Esophagus squamous epithelium (tissue), 5 donors: ENCODE measurements around the gene ATP8A1. TPM values are rescaled to one million over a fixed set of nuclear protein-coding genes. Genes with fewer than 3 reads are reported as not detected.

ENCODE experiments used
- DNase-seq: peaks from one replicate; lab custom pipeline; 2025; lab: John Stamatoyannopoulos, UW
- H3K27ac ChIP-seq, 4 donors: fragments of 200-600 bp; sonication (generic); one replicate each; pipeline ENCODE4 v1.5.1; 2016 to 2019; ENCODE audit warnings: mild to moderate bottlenecking in 1 of 4
- H3K27me3 ChIP-seq, 4 donors: fragments of 200-600 bp; sonication (generic); 1 replicate in 3 of 4; 2 replicates in 1 of 4; pipeline versions ENCODE4 v1.5.1 to v1.6.0; 2017 to 2021; ENCODE audit warnings: antibody characterized with exemption in 1 of 4
- H3K36me3 ChIP-seq, 3 donors: fragments of 200-600 bp; sonication (generic); one replicate each; pipeline ENCODE4 v1.5.1; 2016 to 2019
- H3K4me1 ChIP-seq, 3 donors: fragments of 200-600 bp; sonication (generic); one replicate each; pipeline ENCODE4 v1.5.1; 2017 to 2019
- H3K4me3 ChIP-seq, 4 donors: fragments of 200-600 bp; sonication (generic); 1 replicate in 3 of 4; 2 replicates in 1 of 4; pipeline ENCODE4 v1.5.1; 2016 to 2019; ENCODE audit warnings: mild to moderate bottlenecking in 2 of 4, moderate library complexity in 1 of 4
- H3K9me3 ChIP-seq, 3 donors: fragments of 200-600 bp; sonication (generic); one replicate each; pipeline ENCODE4 v1.5.1; 2016 to 2019
- CTCF ChIP-seq, 6 experiments: fragments of 450-650 bp in 4 of 6; fragments of 200-600 bp in 2 of 6; sonication (generic) in 2 of 6; IDR thresholded peaks; one replicate each; pipeline ENCODE4 v1.5.1; 2016 to 2019; ENCODE audit warnings: antibody characterized with exemption in 6 of 6, mild to moderate bottlenecking in 4 of 6, moderate library complexity in 4 of 6
- POLR2A ChIP-seq, 4 donors: fragments of 450-650 bp; IDR thresholded peaks; one replicate each; pipeline ENCODE4 v1.6.1; 2017; ENCODE audit warnings: antibody characterized with exemption in 4 of 4, mild to moderate bottlenecking in 4 of 4, moderate library complexity in 3 of 4
- WGBS, 2 donors: methylation state at CpG; one replicate each; pipeline ENCODE4 v1.1.5; 2018; 5-methylcytosine and 5-hydroxymethylcytosine counted together
- intact Hi-C: fragments of 100-400 bp; cut with DNase I; formaldehyde crosslinking; loops from one replicate; pipeline ENCODE4 v1.15.0; 2022
- total RNA-seq, 4 donors: library from RNA; depleted of rRNA; stranded (reverse); fragments of >200 nt; gene quantifications; one replicate each; pipeline ENCODE4 v1.1.0, GENCODE V29; 2016
- donor health status: DM: yes; HTN: yes; CAD: no.

Gene ATP8A1
- total RNA-seq, 4 donors from 2014 or later, result 1.9 to 11.8 (median 3.3) TPM

- peaks cover 18 to 30% (median 24%) of the 10 kb centered on the region in 3 donors for H3K4me1 ChIP-seq
- H3K4me3 ChIP-seq, result no peak overlapping the region
- TF ChIP-seq POLR2A (IDR thresholded peaks at IDR 0.05) (no peak), CTCF (IDR thresholded peaks at IDR 0.05) (no peak)
- intact Hi-C loops, result no loop called here
- H3K27ac ChIP-seq, result no peak overlapping the region
- no peak for DNase-seq
- 92 to 95% methylated on average over 1 of the region's 1 CpG for WGBS, 2 donors
- H3K36me3 ChIP-seq, result no peaks in the 10 kb centered on the region
- no peaks in the 10 kb centered on the region for H3K9me3 ChIP-seq
- peaks cover 15 to 68% (median 24%) of the 10 kb centered on the region in 4 donors for H3K27me3 ChIP-seq
These were observed 261.3 kb downstream of the ATP8A1 start for GRCh38 chr4:42395595-42395994.

- 74 to 82% methylated on average over 4 of the region's 4 CpGs for WGBS, 2 donors
- H3K9me3 ChIP-seq, result no peaks in the 10 kb centered on the region
These were observed 264.5 kb downstream of the ATP8A1 start for GRCh38 chr4:42392436-42392835.

GRCh38 chr4:42391981-42392380, 264.9 kb downstream of the ATP8A1 start:
- H3K27me3 ChIP-seq, result peaks cover 0 to 32% (median 3%) of the 10 kb centered on the region in 4 donors
- intact Hi-C loops, result no loop called here
- no peak for DNase-seq
- TF ChIP-seq POLR2A (IDR thresholded peaks at IDR 0.05) (no peak), CTCF (IDR thresholded peaks at IDR 0.05) (no peak)
- H3K36me3 ChIP-seq, result no peaks in the 10 kb centered on the region
- WGBS, 2 donors, result 67 to 70% methylated on average over 5 of the region's 5 CpGs
- peaks cover 2 to 5% (median 4%) of the 10 kb centered on the region in 3 donors for H3K4me1 ChIP-seq
- no peak overlapping the region for H3K4me3 ChIP-seq
- no peaks in the 10 kb centered on the region for H3K9me3 ChIP-seq
- no peak overlapping the region for H3K27ac ChIP-seq

More at GRCh38 chr4:42392436-42392835, 264.5 kb downstream of the ATP8A1 start:
- no peak for DNase-seq
- H3K4me1 ChIP-seq, result peaks cover 7 to 10% (median 9%) of the 10 kb centered on the region in 3 donors
- intact Hi-C loops, result no loop called here
- H3K36me3 ChIP-seq, result no peaks in the 10 kb centered on the region
- no peak overlapping the region for H3K27ac ChIP-seq
- H3K27me3 ChIP-seq, result peaks cover 1 to 37% (median 8%) of the 10 kb centered on the region in 4 donors
- TF ChIP-seq POLR2A (IDR thresholded peaks at IDR 0.05) (no peak), CTCF (IDR thresholded peaks at IDR 0.05) (no peak)
- no peak overlapping the region for H3K4me3 ChIP-seq

- intact Hi-C loops, result no loop called here
- H3K27ac ChIP-seq, result no peak overlapping the region
- no peak for DNase-seq
- no peak overlapping the region for H3K4me3 ChIP-seq
- WGBS, 2 donors, result 72% methylated on average over 2 of the region's 2 CpGs
- no peaks in the 10 kb centered on the region for H3K9me3 ChIP-seq
- H3K4me1 ChIP-seq, result no peaks in the 10 kb centered on the region
- H3K27me3 ChIP-seq, result peaks cover 0 to 25% (median under 1%) of the 10 kb centered on the region in 4 donors
- no peaks in the 10 kb centered on the region for H3K36me3 ChIP-seq
- TF ChIP-seq POLR2A (IDR thresholded peaks at IDR 0.05), result no peak
- TF ChIP-seq CTCF (IDR thresholded peaks at IDR 0.05), result no peak
These were observed 265.6 kb downstream of the ATP8A1 start for GRCh38 chr4:42391355-42391664.

GRCh38 chr4:42390622-42391354, 266.1 kb downstream of the ATP8A1 start:
- DNase-seq, result no peak

More at GRCh38 chr4:42390622-42391354, 266.1 kb downstream of the ATP8A1 start:
- Histone ChIP-seq H3K9me3 (no peaks in the 10 kb centered on the region), H3K27me3 (peaks cover 0 to 20% (median 0%) of the 10 kb centered on the region in 4 donors), H3K36me3 (no peaks in the 10 kb centered on the region), H3K27ac (no peak overlapping the region), H3K4me1 (no peaks in the 10 kb centered on the region), H3K4me3 (no peak overlapping the region)
- whole genome bisulfite sequencing, 2 donors, result 62 to 63% methylated on average over 10 of the region's 10 CpGs
- intact Hi-C loops, result no loop called here
- TF ChIP-seq CTCF (IDR thresholded peaks at IDR 0.05) (no peak), POLR2A (IDR thresholded peaks at IDR 0.05) (no peak)
